ENCODE data around the gene ECE1.
A peak's percentile ranks its signal among the peaks of the same experiment; 100 is the strongest.

The ECE1 gene

DNA sequence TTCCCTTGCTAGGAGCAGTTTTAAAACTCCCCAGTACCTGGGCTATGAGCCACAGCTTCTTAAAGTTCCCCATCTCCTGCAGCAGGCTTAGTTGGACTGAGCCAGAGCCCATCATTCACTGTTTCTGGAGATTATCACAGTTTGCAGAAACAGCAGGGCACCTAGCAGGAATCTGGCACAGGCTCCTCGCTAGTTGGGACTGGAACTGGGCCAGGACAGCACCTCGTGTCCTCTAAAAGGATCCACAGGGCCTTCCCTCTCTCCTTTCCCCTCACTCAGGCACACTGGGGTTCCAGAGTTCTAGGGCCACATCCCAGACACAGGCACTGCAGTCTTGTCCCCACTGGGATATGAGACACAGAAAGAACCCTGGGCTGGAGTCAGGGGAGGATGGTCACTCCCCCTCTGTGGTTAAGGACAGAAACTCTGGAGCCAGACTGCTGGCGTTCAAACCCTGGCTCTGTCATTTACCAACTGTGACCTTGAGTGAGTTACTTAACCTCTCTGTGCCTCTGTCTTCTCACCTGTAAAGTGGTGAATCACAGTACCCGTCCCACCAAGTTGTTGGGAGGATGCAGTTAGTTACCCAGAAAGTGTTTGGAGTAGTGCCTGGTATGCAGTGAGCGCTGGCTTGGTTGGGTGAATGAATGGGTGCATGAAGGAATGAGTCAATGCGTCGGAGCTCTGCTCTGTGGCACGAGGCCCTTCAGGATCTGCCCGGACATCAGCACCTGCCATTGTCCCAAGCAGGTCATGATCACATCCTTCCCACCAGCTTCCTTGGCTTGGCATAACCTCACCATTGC, 18.8 kb upstream of the ECE1 start:
- DNase-seq (ENCODE audit: low read depth) = no peak

DNA sequence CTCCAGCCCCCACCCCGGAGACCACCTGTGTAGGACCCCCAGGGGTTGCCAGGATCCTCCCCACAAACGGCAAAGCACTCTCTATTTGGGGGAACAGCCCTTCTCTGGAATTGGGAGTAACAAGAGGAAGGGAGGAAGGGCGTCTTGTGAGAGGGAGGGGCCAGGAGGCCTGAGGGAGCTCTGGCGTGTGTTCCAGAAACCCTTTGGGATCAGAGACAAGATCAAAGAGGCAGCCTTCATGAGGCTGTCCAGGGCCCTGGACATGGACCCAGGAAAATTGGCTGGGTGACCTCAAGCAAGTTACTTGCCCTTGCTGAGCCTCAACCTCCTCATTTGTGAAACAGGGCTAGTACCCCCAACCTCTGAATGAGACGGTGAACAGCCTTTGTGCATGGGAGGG, 18.1 kb upstream of the ECE1 start:
- DNase-seq (ENCODE audit: low read depth) = no peak

DNA sequence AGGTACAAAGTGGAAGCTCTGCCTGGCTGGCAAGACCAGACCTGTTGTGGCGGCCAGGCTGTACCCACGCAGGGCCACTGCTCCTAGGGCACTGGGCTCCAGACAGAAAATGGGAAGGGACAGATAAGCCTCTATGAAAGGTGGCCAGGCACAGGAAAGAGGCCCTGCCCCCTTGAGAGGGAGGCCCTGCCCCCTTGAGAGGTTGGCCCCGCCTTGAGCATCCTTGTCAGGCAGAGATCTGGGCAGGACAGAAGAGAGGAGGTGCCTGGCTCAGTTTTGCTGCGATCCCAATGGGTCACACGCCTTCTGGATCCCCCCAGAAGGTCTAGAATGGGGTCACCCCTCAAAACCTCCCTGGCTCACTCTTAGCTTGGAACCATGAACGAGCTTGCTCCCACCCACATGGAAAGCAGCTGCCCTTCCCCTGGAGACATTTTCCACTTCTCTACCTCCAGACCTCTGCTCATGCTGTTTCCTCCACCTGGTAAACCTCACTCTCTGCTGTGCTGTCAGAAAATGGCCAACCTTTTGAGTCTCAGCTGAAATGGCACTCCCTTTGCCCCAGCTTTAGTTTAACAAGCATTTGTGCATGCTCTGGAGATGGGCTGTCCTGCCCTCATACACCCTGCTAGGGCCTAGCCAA, 17.5 kb upstream of the ECE1 start:
- no peak for DNase-seq (ENCODE audit: low read depth)

DNA sequence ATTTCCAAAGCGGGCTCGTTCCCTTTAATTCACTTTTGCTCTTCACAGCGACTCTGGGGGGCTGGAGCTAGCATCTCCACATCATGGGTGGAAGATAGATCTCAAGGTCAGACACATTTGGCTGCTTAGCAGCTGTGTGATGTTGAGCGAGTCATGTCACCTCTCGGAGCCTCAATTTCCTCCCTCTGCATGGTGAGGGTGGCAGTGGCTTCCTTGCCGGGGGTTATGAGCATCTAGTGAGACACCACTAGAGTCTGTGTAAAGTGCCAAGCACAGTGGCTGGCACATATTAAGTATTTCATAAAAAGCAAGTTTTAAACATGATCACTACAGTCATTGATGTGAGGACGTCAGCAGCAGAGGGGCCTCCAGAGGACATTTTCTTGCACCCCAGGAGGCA, 16.9 kb upstream of the ECE1 start:
- no peak for DNase-seq (ENCODE audit: low read depth)

DNA sequence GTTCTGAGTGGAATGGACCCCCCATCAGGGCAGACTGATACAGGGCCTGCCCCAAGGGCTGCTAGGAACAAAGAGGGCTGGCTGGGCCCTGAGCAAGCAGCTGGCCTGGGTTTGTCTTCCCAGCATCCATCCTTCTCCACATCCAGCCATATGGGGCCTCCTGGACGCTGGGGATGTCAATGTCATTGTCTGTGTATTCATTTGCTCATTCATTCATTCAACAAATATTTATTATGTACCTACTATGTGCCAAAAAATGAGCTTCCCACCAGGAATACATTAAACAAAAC, 15.6 kb upstream of the ECE1 start:
- DNase-seq (ENCODE audit: low read depth) = no peak

DNA sequence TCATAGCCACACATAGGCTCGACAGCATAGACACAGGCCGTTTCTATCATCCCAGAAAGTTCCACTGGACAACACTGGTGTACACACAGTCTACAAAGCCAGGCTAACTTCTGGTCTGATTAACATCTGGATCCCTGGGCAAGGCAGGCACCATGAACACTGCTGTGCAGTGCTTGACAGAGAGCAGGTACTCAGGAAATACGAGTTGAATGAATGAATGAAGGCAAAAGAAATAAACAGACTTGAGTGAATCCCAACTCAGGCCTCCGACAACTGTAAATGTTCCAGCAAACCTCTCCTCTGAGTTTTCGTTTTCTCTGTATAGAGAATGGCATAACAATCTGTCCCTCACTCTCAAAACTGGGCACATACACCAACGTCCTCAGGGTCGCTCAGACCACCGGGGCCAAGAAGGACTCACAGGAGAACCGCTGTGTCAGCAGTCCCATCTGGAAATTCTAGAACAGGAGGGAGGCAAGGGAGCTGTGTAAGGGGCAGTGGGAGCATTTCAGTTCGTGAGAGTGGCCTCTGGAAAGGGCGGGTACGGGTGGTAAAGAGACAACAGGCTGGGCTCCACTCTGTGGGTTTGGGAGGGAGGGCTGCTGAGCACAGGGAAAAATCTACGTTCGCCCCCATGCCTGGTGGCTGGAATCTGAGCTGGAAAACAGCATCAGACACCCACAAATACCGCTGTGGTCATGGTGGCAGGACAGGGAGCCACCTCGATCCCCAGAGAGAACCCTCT, 15.1 kb upstream of the ECE1 start:
- DNase-seq (ENCODE audit: low read depth) = no peak

DNA sequence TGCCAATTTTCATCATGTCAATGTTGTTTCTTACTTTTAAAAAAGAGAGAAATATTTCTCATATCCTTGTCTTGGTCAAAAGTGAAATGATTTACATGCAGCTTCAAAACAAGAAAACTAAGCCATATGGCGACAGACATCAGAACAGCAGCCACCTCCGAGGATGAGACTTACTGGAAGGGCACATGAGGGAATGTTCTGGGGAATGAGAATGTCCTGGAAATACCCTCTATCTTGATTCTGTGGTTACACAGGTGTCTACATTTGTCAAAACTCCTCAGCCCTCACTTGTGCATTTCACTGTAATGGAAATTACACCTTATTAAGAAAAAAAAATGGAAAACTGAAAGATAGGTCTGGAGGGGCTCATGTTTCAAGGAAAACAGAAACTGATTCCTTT, 14.2 kb upstream of the ECE1 start:
- DNase-seq (ENCODE audit: low read depth) = no peak

DNA sequence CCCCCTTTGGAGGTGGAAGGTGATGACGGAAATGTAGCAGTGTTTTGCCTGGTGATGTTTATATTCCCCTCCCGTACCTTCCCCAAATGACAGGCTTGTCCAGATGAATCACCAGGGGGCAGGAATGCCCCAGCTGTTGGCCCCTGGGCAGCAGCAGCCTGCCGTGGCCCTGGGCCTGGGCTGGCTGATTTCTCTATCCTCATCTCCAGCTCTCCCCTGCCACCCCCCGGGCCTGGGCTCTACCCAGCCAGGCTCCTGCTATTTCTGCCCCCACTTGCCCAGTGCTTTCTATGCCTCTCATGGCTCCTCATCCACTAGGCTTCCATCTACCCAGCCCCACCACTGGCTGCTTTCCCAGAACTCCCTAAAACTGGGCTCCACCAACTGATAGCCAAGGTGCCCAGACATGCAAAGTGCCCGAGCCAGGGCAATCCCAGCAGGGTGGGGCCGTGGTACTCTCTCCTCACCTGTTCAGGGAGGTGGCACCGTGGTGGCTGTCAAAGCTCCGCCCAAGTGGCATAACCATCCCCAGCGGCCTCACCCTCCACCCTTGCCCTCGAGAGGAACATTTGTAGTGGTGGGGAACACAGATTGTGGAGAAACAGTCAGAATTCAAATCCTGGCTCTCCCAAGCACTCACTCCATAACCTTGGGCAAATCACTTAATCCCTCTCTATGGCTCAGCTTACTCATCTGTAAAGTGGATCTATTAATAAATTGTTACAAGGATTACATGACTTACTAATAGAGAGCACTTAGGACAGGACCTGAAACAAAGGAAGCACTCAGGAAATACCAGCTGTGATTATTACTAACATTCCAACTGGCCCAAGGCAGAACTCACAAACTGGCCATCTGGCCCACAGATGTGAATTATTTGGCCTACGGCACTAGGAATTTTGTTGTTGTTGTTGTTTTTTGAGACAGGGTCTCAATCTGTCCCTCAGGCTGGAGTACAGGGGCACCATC, 12.8 kb upstream of the ECE1 start:
- DNase-seq (ENCODE audit: low read depth) = no peak

DNA sequence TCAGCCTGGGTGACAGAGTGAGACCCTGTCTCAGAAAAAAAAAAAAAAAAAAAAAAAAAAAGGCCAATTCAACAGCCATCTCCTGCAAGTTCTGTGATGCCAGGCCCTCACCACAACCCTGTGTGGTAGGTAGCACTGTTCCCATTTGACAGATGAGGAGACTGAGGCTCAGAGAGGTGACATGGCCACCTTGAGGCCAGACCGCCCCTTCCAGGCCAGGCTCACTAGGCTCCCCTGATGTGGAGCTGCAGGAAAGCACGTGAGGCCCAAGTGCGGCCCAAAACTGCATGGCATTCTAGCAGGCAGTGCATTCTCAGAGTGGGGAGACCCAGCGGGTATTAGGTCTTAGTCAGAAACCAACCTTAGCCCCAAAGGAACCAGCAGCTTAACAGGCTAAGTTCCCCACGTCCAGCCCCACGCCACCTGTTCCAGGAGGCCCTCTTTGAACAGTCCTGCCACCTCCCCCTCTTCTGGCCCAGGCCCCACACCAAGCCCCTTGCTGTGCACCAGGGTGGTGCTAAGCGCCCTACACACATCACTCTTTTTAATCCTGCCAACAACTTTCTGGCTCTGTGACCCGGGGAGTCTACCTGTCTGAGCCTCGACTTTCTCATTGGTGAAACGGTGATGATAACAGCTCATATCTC, 11.7 kb upstream of the ECE1 start:
- no peak for DNase-seq (ENCODE audit: low read depth)

DNA sequence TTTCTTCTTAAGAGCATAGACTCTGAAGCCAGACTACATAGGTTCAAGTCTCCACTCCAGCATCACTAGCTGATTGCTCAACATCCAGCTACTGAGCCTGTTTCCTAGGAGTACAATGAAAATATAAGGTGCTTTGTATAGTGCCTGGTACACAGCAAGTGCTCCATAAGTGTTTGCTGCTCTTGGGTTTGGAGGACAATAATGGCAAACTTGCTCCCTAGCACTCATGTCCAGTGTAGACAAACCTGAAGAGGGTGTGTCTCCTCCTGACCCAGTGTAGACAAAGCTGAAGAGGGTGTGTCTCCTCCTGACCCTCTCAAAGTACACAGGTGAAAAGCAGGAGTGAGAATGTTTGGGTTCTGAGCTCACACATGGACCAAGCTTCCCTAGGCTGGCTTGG, 10.5 kb upstream of the ECE1 start:
- no peak for DNase-seq (ENCODE audit: low read depth)

DNA sequence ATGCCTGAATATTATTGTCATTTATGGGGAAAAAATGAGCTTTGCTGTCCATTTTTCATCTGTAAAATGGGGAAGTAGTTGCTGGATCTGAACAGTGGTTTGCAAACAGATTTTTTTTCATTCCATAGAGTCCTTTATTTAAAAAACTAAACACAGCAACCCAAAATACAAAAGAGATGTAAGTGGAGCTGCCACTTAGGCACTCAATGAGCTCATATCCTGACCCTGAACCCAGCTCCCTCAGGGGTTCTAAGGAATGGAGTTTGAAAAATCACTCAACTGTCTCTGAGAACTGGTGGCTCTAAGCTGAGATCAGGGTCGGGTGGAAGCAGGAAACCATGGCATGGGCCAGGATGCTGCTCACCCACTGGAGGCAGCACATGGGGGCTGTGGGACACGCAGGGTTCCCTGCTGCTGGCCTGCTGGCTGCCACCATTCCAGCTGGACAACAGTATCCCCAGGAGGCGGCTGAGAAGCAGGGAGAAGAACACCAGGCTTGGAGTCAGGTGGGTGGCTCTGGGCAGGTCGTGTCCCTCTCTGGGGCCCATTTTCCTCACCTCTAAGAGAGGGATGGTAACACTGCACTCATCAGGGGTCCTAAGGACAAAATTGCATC, 9.6 kb upstream of the ECE1 start:
- no peak for DNase-seq (ENCODE audit: low read depth)

DNA sequence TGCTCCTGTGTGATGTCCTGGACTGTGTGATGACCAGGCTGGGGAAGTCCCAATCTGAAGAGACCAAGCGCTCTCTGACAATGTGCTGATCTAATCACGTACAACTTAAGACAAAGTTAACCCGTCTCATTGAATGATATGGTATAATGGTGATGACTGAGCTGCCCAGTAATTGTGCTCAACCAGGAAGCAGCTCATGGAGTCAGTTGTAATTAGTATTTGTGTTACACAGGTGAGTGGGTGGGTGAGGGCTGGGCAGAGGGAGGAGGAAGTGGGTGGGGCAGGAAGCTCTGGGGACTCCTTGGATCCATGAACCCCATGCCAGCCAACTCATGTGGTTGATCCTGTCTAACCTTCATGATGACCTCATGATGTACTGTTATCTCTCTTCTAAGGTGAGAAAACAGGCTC, 8.7 kb upstream of the ECE1 start:
- DNase-seq (ENCODE audit: low read depth) = no peak

DNA sequence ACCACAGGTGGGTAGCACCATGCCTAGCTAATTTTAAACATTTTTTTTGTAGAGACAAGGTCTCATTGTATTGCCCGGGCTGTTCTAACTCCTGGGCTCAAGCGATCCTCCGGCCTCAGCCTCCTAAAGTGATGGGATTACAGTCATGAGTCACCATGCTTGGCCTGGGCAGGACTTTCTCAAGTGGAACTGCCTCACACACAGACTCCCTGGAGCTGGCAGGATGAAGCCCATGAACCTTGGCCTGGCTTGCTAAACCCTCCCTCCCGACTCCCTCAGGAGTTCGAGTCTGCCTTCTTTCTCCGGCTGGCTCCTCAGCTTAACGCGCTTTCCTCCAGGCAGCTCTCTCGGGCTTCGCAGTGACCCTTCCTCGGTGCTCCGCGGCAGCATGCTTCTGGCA, 7.7 kb upstream of the ECE1 start:
- peak; percentile 52 for DNase-seq (ENCODE audit: low read depth)

DNA sequence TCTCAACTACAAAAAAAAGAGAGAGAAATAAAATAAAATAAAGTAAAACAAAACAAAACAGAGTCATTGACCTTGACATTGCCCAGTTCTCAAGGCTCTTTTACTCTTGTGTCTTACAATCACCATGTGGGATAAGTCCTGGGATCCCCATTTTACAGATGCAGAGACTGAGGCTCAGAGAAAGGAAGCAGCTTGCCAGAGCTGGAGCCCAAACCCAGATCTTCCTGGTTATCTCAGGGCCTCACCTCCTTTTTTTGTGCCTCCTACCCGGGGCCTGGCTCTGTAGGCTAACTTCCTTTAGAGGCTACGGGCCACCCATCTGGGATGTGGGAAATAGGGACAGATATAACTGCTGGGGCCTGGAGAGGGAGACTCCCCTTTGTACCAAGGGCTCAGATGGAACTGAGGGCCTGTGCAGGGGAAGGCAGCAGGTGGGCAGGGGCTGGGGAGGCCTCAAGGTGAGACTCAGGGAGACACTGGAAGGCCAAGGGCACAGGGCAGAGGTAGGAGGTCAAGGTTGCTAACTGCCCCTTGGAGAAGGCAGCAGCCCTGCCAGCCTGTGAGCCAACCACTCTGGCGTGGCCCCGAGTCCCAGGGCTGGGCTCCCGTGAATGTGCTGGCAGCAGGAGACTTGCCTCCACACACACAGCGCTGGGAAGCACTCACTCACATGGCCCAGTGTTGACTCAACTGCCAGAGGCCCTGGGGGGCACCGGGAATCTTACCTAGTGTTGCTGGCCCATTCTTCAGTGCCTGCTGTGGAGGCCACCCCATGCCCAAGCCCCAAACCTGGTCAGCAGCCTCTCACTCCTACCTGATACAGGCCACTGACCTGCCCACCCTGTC, 6.5 kb upstream of the ECE1 start:
- no peak for DNase-seq (ENCODE audit: low read depth)

DNA sequence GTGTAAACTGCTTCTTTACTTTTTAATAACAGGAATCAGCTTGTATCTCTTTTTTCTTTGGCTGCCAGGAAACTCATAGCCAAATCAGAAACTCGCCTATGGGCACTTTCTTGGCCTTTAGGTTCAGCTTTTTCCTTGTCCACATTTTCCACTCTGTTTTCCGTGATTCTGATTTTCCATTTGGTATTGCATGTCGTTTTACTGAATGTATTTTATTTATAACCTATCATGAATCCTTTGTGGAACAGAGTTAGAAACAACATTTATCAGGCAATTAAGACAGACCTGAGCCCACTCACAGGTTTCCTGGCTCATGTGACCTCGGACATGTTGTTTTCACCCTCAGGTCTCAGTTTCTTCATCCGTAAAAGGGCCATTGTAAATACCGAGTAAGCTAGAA, 5.3 kb upstream of the ECE1 start:
- DNase-seq (ENCODE audit: low read depth) = no peak

DNA sequence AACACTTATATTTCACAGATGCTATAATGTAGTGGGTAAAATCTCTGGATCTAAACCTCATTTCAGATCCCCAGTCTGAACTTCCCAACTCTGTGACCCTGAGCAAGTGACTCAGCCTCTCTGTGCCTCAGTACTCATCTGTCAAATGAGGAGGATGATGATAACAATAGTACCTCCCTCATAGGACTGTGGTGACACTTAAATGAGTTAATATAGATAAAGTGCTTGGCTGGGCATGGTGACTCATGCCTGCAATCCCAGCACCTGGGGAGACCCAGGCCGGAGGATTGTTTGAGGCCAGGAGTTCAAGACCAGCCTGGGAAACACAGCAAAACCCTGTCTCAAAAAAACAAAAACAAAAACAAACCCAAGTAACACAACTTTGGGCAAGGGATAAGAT, 4.7 kb upstream of the ECE1 start:
- DNase-seq (ENCODE audit: low read depth) = no peak

DNA sequence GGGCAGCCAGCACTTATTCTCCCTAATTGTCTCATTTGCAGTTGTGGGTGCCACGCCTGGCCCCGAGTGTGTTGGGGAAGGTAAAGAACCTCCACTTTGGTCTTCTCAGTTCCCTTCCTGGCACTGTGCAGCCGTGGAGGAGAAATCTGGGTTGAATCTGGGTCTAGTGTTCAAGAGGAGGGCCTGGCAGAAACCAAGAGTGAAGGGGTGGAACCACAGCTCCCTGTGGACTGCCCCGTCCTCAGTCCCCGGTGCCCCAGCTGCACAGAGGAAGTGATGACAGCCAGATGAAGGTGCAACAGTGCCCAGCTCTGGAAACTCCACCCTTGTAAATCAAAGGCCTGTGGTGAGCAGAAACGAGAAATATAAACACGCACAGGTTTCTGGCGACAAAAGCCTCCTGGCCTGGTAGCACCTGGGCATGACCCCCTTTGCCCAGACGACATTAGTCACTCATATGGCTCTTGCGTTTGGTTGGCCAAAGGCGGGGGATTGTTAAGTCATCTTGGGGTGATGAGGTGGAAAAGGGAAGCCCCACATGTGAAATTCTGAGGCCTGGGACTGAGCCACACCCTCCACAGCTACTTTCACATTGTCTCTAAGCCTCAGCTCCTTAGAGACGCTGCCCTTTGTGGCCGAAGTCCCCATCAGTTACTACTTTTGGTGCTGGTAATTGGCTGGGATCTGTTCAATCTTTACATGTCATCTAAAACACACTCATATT, 4.2 kb upstream of the ECE1 start:
- DNase-seq (ENCODE audit: low read depth) = no peak

DNA sequence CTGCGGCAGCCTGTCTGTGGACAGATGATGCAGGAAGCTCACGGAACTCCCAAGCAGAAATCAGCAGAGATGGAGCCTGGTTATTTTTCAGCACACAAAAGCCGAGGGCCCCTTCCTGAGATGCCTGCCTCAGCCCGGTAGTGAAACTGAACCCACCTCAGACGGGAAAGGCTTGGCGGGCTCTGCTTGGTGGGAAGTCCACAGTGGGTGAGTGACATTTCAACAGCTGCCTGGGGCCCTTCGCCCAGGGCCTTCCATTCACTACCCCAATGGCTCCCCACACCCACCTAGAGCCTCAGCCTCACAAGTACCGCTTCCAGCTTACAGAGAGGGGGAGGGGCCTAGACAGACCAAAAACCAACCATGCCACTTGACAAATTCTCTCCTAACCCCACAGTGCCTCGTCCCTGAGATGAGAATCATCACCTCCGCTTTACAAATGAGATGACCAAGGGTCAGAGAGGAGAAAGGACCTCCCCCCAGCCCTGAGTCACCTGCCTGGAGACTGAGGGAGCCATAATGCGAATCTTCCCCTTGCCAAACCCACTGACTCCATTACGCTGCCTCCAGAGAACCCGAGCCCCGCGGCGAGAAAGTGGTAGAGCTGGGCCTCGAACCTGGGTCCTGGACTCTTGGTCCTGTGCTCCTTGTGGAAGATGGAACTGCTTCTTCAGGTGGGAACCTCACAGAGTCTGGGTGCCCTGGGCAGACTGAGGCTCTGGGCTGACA, 3.4 kb upstream of the ECE1 start:
- DNase-seq (ENCODE audit: low read depth) = no peak

DNA sequence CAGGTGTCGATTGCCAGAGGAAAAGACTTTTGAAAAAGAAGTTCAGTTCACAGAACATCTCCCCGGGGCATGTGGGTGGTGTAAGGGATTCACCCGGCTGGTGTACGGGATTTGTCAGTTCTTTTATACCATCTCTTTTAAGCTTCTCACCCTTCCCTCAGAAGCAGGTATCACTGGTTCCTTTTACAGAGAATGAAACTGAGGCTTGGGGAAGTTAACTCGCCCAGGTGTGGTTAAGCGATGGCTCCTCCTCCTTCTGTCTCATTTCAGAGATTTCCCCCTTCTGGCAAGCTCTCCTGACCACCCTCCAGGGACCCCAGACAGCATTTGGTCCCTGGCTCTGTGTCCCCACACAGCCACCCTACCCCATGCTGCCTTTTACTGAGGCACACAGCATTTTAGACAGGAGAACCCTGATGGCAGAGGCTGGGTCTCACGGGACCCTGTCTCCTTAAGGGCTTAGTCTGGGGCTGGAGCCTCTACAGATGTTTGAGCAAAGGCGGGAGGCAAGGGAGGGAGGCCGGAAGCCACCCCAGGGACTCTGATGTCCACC, 2.8 kb upstream of the ECE1 start:
- DNase-seq (ENCODE audit: low read depth) = no peak
